EL (cell line): ENCODE data around the gene DNAJC4.

Experiments used
- DNase-seq: peaks from one replicate; pipeline ENCODE4 v3.0.0-alpha.2; 2016

The DNAJC4 gene

DNA sequence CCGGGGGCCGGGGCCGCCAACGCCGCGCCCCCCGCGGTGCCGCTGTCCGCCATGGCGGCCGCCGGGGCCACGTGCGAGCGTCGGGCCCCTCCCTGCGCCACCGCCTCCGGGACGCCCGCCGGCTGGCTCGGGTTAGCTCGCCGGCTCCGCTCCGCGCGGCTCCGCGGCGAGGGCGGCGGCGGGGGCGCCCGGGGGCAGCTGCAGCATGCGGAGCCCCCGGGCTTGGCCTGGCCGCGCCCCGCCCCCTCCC, 16.2 kb downstream of the DNAJC4 start:
- DNase-seq = peak; percentile 17

GRCh38 chr11:64246871-64247728, 16.8 kb downstream of the DNAJC4 start, which contains the start of gene PPP1R14B:
PPP1R14B (minus strand) TSS chr11:64246943; CDS start chr11:64246673, 270 bp downstream.
- DNase-seq = peak; percentile 86

DNA sequence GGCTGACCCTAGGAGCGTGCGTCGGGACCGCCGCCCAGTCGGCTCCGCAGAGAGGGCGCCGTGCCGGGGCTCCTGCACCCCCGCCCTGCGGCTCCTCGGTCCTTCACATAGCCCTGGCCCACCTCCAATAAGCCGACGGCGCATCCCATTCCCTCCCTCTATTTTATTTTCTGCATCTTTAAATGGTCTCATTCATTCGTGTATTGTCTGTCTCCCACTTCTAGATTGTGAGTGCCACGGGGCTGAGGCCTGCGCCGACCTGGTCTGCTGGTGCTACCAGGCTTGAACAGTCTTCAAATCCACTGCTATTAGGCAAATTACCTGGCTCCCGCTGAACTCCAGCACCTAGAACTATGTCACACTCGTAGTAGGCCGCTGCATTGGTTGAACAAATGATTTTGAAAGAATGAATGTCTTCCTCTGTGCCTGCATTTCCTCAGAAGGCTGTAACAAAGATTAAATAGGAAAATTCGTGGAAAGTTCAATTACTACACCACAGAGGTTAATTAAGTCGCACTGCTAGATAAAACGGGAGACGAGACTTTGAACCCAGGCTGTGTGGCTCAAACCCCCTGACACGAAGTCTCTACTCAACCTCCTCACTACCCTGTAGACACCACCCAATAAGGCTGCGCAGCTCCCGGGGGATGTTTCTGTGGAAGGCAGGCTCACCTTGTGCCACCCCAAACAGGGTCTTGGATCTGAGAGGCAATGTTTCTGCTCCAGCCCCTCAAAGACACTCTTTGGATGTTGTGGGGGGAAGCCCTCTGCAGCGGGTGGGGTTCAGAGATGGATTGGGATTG, 17.6 kb downstream of the DNAJC4 start:
- DNase-seq = no peak

DNA sequence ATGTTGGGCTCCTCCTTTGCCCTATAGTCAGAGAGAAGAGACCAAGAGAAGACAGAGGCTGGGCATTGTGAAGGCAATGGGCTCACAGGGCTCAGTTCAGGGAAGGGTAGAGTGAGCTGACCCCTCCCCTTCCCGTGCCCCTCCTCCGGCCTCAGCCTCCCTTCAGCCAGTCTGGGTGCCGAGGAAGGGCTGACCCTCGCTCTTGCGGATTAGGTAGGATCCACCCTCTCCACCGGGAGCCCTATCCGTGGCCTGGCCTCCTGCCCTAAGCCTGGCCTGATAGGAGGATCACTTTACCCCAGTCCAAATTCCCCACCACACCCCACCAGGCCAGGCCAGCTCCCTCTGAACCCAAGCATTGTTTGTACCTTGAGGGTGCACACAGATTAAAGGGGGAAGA, 18.2 kb downstream of the DNAJC4 start:
- DNase-seq = no peak

GRCh38 chr11:64249038-64249437, 18.7 kb downstream of the DNAJC4 start:
- DNase-seq = no peak

DNA sequence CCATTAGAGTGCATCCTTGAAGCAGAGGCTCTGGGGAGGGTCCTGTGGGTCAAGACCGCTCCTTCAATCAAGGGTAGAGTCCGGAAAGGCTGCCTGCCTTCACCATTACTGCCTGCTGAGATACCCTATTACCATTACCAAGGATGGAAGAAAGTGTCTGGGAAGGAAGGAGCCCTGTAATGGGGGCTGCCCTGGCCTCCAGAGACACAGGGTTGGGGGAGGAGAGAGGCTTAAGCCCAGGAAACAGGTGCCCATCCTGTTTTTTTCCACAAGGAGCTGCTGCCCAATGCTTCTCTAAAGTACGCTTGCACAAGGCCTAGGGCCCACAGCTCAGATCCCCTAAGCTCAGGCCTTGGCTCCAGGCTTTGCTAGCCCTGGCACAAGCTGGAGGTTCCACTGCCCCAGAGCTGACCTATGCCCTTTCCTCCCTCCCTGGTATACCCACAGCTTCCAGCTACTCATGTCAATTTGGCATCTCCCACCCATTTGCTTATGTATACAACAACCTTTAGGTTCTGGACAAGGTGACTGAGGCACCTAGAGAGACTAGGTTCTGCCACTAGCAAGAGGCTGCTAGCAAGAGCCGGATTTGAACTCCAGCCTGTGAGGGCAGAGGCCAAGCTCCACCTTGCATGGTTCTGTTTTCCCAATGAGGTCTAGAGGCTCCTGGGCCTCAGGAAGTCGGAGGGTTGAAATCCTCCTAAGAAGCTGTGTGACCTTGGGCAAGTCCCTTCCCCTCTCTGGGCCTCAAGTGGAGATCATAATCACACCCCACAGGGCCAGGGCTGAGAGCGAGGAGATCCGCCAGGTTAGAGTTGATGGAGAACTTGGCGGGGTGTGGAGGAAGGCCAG, 19.4 kb downstream of the DNAJC4 start:
- DNase-seq = no peak

- peak; percentile 24 for DNase-seq
Observed at GRCh38 chr11:64250415-64251015, 20.2 kb downstream of the DNAJC4 start.

GRCh38 chr11:64251016-64251752, 20.8 kb downstream of the DNAJC4 start, which contains the start of gene PLCB3:
PLCB3 (plus strand) TSS chr11:64251530; CDS start chr11:64251650, 120 bp downstream.
- peak; percentile 55 for DNase-seq

DNA sequence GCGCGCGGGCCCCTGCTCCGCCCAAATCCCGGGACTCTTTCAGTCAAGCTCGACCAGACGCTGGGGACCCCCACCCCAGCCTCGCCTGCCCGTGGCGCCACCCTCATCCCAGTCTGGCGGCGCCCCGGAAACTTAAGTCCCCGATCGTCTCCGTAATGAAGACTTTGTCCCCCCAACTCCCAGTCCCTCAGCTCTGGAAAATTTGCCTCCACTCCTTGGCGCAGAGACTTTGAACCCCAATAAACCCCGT, 21.3 kb downstream of the DNAJC4 start:
- DNase-seq = no peak

DNA sequence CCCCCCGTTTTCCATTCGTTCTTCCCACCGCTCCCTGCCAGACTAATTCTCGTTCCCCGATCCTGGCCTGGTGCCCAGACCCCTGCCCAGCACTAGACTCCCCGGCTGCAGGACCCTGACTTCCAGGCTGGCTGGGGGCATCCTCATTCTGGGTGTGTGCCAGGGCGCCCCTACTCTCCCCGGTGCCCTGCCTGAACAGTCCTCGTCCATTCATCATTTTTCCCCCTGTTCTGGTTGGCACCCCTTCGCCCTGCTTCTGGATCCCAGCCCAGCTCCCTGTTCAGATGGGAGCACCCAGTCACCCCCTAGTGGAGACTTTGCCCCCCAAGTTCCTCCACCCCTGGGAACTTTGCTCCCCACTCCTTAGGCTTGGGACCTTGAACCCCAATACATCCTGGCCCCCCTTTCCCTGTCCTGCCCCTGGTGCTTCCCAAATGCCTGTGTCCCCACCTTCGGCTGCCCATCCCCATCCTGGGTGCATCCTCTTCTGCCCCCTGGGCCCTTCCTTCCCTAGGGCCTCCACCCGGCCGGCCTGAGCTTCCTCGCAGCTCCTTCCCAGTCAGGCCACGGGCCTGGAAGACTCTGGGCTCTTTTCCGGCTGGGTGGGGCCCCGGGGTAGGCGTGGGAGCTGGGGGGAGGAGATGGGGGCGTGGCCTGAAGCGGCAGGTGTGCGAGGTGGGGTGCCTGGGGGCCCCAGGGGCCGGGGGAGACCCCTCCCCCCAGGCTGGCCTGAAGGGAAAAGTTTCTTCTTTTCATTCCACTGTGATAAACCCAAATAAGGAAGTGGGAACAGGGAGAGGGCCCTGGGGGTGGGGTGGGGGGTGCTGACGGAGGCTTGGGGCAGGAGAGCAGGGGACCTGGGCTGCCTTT, 21.9 kb downstream of the DNAJC4 start:
- peak; percentile 69 for DNase-seq

- no peak for DNase-seq
Observed at GRCh38 chr11:64253043-64253442, 22.7 kb downstream of the DNAJC4 start.

GRCh38 chr11:64253481-64253880, 23.1 kb downstream of the DNAJC4 start:
- no peak for DNase-seq

- DNase-seq = no peak
Observed at GRCh38 chr11:64254326-64254725, 24.0 kb downstream of the DNAJC4 start.

GRCh38 chr11:64255135-64256128, 25.1 kb downstream of the DNAJC4 start:
- DNase-seq = no peak

GRCh38 chr11:64256300-64256699, 26.0 kb downstream of the DNAJC4 start:
- no peak for DNase-seq

- DNase-seq = no peak
Observed at GRCh38 chr11:64258356-64258755, 28.0 kb downstream of the DNAJC4 start.

- no peak for DNase-seq
Observed at GRCh38 chr11:64258946-64259532, 28.7 kb downstream of the DNAJC4 start.

GRCh38 chr11:64259533-64260067, 29.3 kb downstream of the DNAJC4 start:
- DNase-seq = no peak

DNA sequence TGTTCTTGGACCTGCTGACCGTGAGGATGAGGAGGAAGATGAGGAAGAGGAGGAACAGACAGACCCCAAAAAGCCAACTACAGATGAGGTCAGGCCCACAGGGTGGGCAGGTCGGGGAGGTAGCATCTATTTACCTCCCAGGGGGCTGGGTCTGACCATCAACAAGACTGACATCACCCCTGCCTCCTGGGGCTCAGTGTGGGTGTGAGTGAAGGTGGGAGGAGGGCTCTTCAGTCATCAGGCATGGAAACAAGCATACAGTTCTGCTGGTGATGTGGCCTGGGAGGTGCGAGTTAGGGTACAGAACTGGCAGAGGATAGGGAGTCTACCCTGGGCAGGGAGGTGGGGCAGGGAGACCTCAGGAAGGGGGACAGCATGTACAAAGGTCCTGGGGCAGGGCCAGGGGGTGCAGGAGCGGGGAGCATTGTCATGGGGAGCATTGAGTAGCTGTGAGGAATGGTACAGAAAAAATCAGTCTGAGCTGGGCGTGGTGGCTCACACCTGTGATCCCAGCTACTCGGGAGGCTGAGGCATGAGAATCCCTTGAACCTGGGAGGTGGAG, 29.9 kb downstream of the DNAJC4 start:
- DNase-seq = no peak
